CD4-positive, alpha-beta T cell (primary cell): ENCODE data around the gene MCC. TPM values are rescaled to one million over a fixed set of nuclear protein-coding genes. Genes with fewer than 3 reads are reported as not detected.

ENCODE experiments used
- ATAC-seq: fragments of 200-7000 bp; cut with Tn5 transposase; one replicate; pipeline ENCODE4 v1.10.0; 2022; ENCODE audit warnings: mild to moderate bottlenecking; ENCODE audit not compliant: poor library complexity
- CTCF ChIA-PET: fragments of 350-600 bp; sonication (Branson Sonifier 250); formaldehyde crosslinking; loops from one replicate; lab custom pipeline; 2021; ENCODE audit warnings: antibody characterized with exemption, inconsistent platforms; lab: Charles Lee
- POLR2A ChIA-PET: fragments of 350-600 bp; sonication (Branson Sonifier 250); formaldehyde crosslinking; loops from one replicate; lab custom pipeline; 2021; ENCODE audit warnings: antibody characterized with exemption, inconsistent platforms; lab: Charles Lee
- DNase-seq, 14 experiments: peaks; one replicate each; pipeline ENCODE4 v3.0.0-alpha.2; 2013 to 2020; ENCODE audit warnings: mixed read lengths in 2 of 14
- H3K27ac ChIP-seq, 2 donors: one replicate each; pipeline versions ENCODE4 v1.5.1 to v1.7.0; 2013; ENCODE audit warnings: low read length in 2 of 2, low read depth in 1 of 2, mild to moderate bottlenecking in 1 of 2
- H3K27me3 ChIP-seq, 2 experiments: 1 replicate in 1 of 2; 2 replicates in 1 of 2; pipeline versions ENCODE4 v1.6.1 to v1.7.0; 2013; ENCODE audit warnings: low read length in 2 of 2, control low read depth in 1 of 2, mild to moderate bottlenecking in 1 of 2, moderate library complexity in 1 of 2; ENCODE audit not compliant: insufficient read depth in 2 of 2, control insufficient read depth in 1 of 2
- H3K36me3 ChIP-seq: one replicate; pipeline ENCODE4 v1.6.1; 2013; ENCODE audit warnings: low read length, control low read depth; ENCODE audit not compliant: insufficient read depth
- H3K4me1 ChIP-seq: one replicate; pipeline ENCODE4 v1.6.1; 2013; ENCODE audit warnings: low read length, control low read depth; ENCODE audit not compliant: insufficient read depth
- H3K4me3 ChIP-seq: one replicate; pipeline ENCODE4 v1.5.1; 2013; ENCODE audit warnings: mild to moderate bottlenecking, low read length, moderate library complexity
- H3K9me3 ChIP-seq, 2 experiments: 1 replicate in 1 of 2; 2 replicates in 1 of 2; pipeline versions ENCODE4 v1.6.1 to v1.7.0; 2013; ENCODE audit warnings: low read length in 2 of 2, mild to moderate bottlenecking in 2 of 2, control low read depth in 1 of 2, moderate library complexity in 1 of 2; ENCODE audit not compliant: control insufficient read depth in 1 of 2, insufficient read depth in 1 of 2
- H3K27ac Mint-ChIP-seq: one replicate; pipeline ENCODE4 v1.8.0; 2020; ENCODE audit warnings: mixed read lengths
- H3K27me3 Mint-ChIP-seq: one replicate; pipeline ENCODE4 v1.8.0; 2021; ENCODE audit warnings: mixed read lengths
- H3K36me3 Mint-ChIP-seq: one replicate; pipeline ENCODE4 v1.8.0; 2021; ENCODE audit warnings: low read depth, mixed read lengths
- H3K4me1 Mint-ChIP-seq: one replicate; pipeline ENCODE4 v1.8.0; 2021; ENCODE audit warnings: low read depth, mixed read lengths
- H3K4me3 Mint-ChIP-seq: one replicate; pipeline ENCODE4 v1.8.0; 2020; ENCODE audit warnings: mild to moderate bottlenecking, mixed read lengths
- H3K9me3 Mint-ChIP-seq: one replicate; pipeline ENCODE4 v1.8.0; 2020; ENCODE audit warnings: mixed read lengths
- intact Hi-C, 2 experiments: fragments of 100-400 bp; cut with DNase I in 1 of 2; cut with micrococcal nuclease in 1 of 2; formaldehyde crosslinking; loops; one replicate each; pipeline versions ENCODE4 v1.15.1 to v1.9.0; 2023 to 2025; cut with DNase I, micrococcal nuclease
- total RNA-seq, 174 experiments: library from RNA in 2 of 174; stranded (reverse) in 2 of 174; gene quantifications; one replicate each; pipeline ENCODE4 v1.2.3 and lab custom pipeline; 2021 to 2026
- TF ChIP-seq, protein P1 (sequence below): fragments of 200-600 bp; IDR thresholded peaks from one replicate; pipeline ENCODE4 v1.8.0; 2022; ENCODE audit warnings: antibody characterized with exemption, mild to moderate bottlenecking

MCC gene
- total RNA-seq, 2 experiments from 2014 or later = 3.2 to 3.3 TPM

DNA sequence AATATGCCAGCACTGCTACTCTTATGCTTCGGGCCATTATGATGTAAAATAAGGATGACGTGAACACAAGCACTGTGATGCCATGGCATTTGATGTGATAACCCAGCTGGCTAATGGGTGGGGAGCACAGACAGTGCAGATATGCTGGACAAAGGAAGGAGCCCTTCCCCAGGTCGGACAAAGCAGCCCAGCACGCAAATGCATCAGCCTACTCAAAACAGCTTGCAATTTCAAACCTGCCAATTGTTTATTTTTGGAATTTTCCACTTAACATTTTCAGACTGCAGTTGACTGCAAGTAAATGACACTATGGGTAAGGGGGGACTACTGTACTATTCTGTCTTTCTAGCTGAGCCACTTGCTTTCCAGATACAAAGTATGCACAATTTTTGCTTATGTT is 330.4 kb downstream of the MCC start:
- Mint-ChIP-seq H3K36me3 (no peaks in the 10 kb centered on the region), H3K4me1 (no peaks in the 10 kb centered on the region), H3K27me3 (no peaks in the 10 kb centered on the region), H3K27ac (no peak overlapping the region), H3K9me3 (no peaks in the 10 kb centered on the region), H3K4me3 (no peak overlapping the region)
- ATAC-seq (no peak), DNase-seq (no peak)
- ChIA-PET CTCF (interaction anchor here (0.6 kb wide), 1 partner anchor 24 kb away, joined by 5 read pairs; no protein-coding TSS in a partner anchor), POLR2A (no interaction called here)
- no peaks in the 10 kb centered on the region for H3K9me3 ChIP-seq
- intact Hi-C loops = no loop called here
- no peak overlapping the region for H3K4me3 ChIP-seq
- H3K27ac ChIP-seq = no peak overlapping the region
- TF ChIP-seq, protein P1, sequence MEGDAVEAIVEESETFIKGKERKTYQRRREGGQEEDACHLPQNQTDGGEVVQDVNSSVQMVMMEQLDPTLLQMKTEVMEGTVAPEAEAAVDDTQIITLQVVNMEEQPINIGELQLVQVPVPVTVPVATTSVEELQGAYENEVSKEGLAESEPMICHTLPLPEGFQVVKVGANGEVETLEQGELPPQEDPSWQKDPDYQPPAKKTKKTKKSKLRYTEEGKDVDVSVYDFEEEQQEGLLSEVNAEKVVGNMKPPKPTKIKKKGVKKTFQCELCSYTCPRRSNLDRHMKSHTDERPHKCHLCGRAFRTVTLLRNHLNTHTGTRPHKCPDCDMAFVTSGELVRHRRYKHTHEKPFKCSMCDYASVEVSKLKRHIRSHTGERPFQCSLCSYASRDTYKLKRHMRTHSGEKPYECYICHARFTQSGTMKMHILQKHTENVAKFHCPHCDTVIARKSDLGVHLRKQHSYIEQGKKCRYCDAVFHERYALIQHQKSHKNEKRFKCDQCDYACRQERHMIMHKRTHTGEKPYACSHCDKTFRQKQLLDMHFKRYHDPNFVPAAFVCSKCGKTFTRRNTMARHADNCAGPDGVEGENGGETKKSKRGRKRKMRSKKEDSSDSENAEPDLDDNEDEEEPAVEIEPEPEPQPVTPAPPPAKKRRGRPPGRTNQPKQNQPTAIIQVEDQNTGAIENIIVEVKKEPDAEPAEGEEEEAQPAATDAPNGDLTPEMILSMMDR = no peak
- H3K27me3 ChIP-seq = no peaks in the 10 kb centered on the region
- H3K36me3 ChIP-seq = no peaks in the 10 kb centered on the region
- H3K4me1 ChIP-seq = no peaks in the 10 kb centered on the region

DNA sequence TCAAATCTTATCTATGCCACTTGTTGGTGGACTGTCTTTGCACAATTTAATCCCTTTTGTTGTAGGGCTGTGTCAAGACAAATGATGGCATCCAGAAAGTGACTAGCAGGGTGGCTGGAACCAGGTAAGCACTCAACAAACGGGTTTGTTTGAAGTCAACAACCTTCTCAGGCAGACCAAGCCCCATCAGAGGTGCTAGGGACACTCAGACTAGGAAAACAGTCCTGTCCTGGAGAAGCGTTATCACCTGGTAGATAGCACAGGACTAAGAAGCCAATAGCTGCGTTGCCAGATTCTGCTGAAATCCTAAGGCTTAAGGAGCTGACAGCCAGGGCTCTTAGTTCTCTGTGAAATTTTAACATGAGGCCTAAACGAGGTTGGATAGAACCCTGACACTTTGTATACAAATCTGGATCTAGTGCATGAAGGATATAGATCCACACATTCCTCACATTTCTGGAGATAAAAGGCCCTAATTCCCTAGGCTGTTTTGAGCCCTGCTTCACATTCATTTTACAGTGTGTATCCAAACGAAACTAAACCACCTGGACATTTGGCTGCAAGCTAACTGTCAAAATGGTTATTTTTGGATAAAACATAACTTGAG is 331.9 kb downstream of the MCC start:
- TF ChIP-seq, protein P1 = no peak
- H3K27ac ChIP-seq = no peak overlapping the region
- intact Hi-C loops = no loop called here
- H3K36me3 Mint-ChIP-seq = no peaks in the 10 kb centered on the region
- CTCF ChIA-PET = no interaction called here
- no peaks in the 10 kb centered on the region for H3K4me1 ChIP-seq
- no peak overlapping the region for H3K4me3 Mint-ChIP-seq
- DNase-seq (no peak), ATAC-seq (no peak)
- no peaks in the 10 kb centered on the region for H3K36me3 ChIP-seq
- no peak overlapping the region for H3K27ac Mint-ChIP-seq
- H3K4me1 Mint-ChIP-seq = no peaks in the 10 kb centered on the region
- no peaks in the 10 kb centered on the region for H3K9me3 Mint-ChIP-seq
- H3K27me3 ChIP-seq = no peaks in the 10 kb centered on the region
- H3K9me3 ChIP-seq = no peaks in the 10 kb centered on the region
- no peak overlapping the region for H3K4me3 ChIP-seq
- no peaks in the 10 kb centered on the region for H3K27me3 Mint-ChIP-seq
- POLR2A ChIA-PET = no interaction called here

DNA sequence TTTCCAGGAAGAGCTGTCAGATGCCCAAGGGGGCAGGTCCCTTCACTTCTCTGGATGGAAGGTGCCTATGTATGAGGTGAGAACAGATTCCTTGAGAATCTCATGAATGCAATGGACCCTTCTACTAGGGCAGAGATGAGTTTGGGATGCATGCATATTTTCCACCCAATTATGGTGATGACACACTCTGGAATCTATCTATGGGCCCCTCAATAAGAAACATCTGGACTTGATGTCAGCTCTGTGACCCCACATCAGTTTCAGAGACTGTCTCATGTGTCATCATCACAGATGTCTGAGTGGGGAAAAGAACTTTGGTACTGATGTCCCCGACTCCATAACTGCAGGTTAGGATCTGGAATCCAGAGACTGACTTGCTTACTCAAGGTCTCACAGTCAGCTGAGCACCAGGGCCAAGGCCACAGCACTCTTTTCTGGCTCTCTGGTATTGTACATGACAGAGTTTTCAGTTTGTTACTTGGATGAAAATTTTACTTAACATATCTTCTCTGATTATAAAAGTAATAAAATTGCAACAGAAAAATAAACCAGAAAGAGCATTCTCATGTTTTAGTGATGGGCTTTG is 334.6 kb downstream of the MCC start:
- no peaks in the 10 kb centered on the region for H3K36me3 ChIP-seq
- Mint-ChIP-seq H3K4me3 (no peak overlapping the region), H3K36me3 (no peaks in the 10 kb centered on the region), H3K27ac (no peak overlapping the region), H3K9me3 (no peaks in the 10 kb centered on the region), H3K4me1 (no peaks in the 10 kb centered on the region), H3K27me3 (no peaks in the 10 kb centered on the region)
- TF ChIP-seq, protein P1 = no peak
- no peak overlapping the region for H3K27ac ChIP-seq
- intact Hi-C loops = no loop called here
- CTCF ChIA-PET = no interaction called here
- DNase-seq (no peak), ATAC-seq (no peak)
- H3K9me3 ChIP-seq = no peaks in the 10 kb centered on the region
- H3K4me1 ChIP-seq = no peaks in the 10 kb centered on the region
- no peak overlapping the region for H3K4me3 ChIP-seq
- POLR2A ChIA-PET = no interaction called here
- no peaks in the 10 kb centered on the region for H3K27me3 ChIP-seq
